Measurements from ENCODE around the gene BNC1.

The BNC1 gene

DNA sequence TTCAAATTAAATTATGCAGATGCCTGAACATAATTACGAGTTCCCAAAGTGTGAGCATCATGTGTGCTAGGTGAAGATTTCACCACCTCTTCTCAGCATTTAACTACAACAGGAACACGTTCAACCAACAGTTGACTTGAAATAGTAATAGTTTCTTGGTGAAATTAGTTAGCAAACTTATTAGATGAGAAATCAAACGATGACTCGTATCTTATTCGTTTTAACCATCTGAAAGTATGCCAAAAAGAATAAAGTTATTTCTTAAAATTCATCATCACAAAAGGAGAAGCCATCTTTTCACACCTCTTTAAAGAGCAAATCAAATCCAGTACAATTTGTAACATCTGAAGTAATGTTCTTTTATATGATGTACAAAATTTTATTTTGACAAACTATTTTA is 2.3 kb downstream of the BNC1 start:
- Histone ChIP-seq H3K4me1 (no peaks in the 10 kb centered on the region), H3K4me3 (ENCODE audit: low read depth, low read length) (no peak overlapping the region), H3K9me3 (no peaks in the 10 kb centered on the region), H3K36me3 (no peaks in the 10 kb centered on the region), H3K27me3 (peaks cover 89% of the 10 kb centered on the region)
- no peak for DNase-seq
- TF ChIP-seq, protein P1, sequence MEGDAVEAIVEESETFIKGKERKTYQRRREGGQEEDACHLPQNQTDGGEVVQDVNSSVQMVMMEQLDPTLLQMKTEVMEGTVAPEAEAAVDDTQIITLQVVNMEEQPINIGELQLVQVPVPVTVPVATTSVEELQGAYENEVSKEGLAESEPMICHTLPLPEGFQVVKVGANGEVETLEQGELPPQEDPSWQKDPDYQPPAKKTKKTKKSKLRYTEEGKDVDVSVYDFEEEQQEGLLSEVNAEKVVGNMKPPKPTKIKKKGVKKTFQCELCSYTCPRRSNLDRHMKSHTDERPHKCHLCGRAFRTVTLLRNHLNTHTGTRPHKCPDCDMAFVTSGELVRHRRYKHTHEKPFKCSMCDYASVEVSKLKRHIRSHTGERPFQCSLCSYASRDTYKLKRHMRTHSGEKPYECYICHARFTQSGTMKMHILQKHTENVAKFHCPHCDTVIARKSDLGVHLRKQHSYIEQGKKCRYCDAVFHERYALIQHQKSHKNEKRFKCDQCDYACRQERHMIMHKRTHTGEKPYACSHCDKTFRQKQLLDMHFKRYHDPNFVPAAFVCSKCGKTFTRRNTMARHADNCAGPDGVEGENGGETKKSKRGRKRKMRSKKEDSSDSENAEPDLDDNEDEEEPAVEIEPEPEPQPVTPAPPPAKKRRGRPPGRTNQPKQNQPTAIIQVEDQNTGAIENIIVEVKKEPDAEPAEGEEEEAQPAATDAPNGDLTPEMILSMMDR (IDR thresholded peaks at IDR 0.05; ENCODE audit: low read depth, low read length), result no peak

DNA sequence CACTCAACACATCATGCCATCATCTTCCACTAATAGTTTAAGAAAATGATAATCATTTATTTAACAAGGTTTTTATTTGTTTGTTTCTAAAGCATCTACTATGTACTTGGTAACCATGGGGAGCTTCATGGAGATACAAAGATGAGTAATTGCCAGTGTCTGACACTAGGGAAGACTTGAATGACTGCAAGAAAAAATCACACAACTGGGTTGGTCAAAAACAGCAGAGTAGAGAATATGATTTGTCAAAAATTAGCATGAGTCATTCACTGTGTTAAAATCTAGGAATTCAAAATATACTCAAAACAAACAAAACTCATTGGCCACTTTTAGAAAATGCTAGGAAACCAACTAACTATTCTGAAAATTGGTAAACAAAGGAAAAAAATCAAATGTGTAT is 6.3 kb downstream of the BNC1 start:
- TF ChIP-seq, protein P1 (IDR thresholded peaks at IDR 0.05; ENCODE audit: low read depth, low read length), result no peak
- Histone ChIP-seq H3K27me3 (peaks cover 54% of the 10 kb centered on the region), H3K9me3 (no peaks in the 10 kb centered on the region), H3K36me3 (no peaks in the 10 kb centered on the region), H3K4me1 (no peaks in the 10 kb centered on the region), H3K4me3 (ENCODE audit: low read depth, low read length) (no peak overlapping the region)
- no peak for DNase-seq

DNA sequence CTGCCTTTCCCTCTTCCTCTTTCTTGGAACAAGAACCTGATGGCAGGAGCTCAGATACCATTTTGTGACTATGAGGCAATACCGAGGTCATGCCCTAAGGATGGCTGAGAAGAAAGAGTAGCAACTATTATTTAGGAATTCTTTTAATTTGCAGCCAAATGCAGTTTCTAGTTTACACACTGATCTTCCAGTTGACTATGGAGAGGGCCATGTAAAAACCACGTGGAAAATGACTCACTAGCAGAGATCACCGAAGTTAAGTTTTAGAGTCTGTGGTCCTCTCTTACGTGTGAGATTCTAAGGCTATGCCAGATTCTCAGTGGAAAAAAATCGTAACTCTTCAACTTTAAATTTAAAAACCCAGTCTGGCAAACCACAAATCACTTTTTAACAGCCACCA is 7.8 kb downstream of the BNC1 start:
- H3K36me3 ChIP-seq, result no peaks in the 10 kb centered on the region
- no peaks in the 10 kb centered on the region for H3K4me1 ChIP-seq
- H3K27me3 ChIP-seq, result peaks cover 38% of the 10 kb centered on the region
- no peaks in the 10 kb centered on the region for H3K9me3 ChIP-seq
- no peak overlapping the region for H3K4me3 ChIP-seq (ENCODE audit: low read depth, low read length)
- DNase-seq, result no peak
- TF ChIP-seq, protein P1 (IDR thresholded peaks at IDR 0.05; ENCODE audit: low read depth, low read length), result no peak

DNA sequence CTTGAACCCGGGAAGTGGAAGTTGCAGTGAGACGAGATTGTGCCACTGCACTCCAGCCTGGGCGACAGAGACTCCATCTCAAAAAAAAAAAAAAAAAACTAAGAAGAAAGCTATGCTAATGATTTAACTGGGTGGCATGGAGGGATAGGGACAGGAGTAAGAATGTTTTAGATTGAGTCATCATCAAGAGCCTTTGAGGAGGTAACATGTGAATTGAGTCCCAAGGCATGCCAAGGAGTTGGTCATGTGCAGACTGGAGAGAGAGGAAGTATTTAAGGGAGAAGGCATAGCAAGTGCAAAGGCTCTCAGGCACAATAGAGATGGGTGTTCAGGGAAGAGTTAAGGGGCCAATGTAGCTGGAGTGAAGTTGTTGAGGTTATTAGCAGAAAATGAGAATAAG is 9.1 kb downstream of the BNC1 start:
- no peaks in the 10 kb centered on the region for H3K9me3 ChIP-seq
- H3K4me3 ChIP-seq (ENCODE audit: low read depth, low read length), result no peak overlapping the region
- H3K36me3 ChIP-seq, result no peaks in the 10 kb centered on the region
- peaks cover 26% of the 10 kb centered on the region for H3K27me3 ChIP-seq
- no peak for DNase-seq
- TF ChIP-seq, protein P1 (IDR thresholded peaks at IDR 0.05; ENCODE audit: low read depth, low read length), result no peak
- no peaks in the 10 kb centered on the region for H3K4me1 ChIP-seq

DNA sequence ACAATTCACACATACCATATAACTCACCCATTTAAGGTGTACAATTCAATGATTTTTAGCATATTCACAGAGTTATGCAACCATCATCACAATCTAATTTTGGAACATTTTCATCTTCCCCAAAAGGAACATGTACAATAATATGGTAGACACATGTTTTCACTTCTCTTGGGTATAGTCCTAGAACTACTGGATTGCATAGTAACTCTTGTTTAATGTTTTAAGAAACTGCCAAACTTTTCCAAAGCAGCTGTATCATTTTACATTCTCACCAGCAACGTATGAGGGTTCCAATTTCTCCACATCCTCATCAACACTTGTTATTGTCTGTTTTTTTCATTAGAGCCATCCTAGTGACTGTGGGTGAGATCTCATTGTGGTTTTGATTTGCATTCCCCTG is 14.3 kb downstream of the BNC1 start:
- no peak for DNase-seq
- TF ChIP-seq, protein P1 (IDR thresholded peaks at IDR 0.05; ENCODE audit: low read depth, low read length), result no peak
- Histone ChIP-seq H3K27me3 (peaks cover 12% of the 10 kb centered on the region), H3K4me3 (ENCODE audit: low read depth, low read length) (no peak overlapping the region), H3K36me3 (no peaks in the 10 kb centered on the region), H3K9me3 (no peaks in the 10 kb centered on the region), H3K4me1 (no peaks in the 10 kb centered on the region)

DNA sequence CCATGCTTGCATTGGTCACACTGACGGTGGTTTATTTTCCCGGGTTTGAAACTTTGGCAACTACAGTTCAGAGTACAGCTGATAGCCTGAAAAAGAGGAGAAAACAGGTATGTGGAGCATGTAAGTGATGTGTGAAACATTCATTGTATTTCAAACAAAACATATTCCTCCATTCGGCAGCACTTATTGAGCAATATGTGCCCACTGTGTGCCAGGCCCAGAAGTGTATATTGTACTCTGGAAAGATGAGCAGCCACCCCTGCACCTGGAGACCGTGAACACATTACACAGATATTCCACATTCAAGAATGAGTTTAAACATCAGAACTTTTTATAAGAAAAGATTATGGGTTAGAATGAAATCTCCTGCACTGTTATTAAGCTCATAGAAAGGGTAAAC is 16.3 kb downstream of the BNC1 start:
- Histone ChIP-seq H3K4me1 (no peaks in the 10 kb centered on the region), H3K36me3 (no peaks in the 10 kb centered on the region), H3K9me3 (no peaks in the 10 kb centered on the region), H3K27me3 (peaks cover 12% of the 10 kb centered on the region), H3K4me3 (ENCODE audit: low read depth, low read length) (no peak overlapping the region)
- no peak for DNase-seq
- TF ChIP-seq, protein P1 (IDR thresholded peaks at IDR 0.05; ENCODE audit: low read depth, low read length), result no peak
